Esophagus squamous epithelium (tissue), 4 donors: ENCODE measurements around the gene CADM1.

Experiments
- CTCF ChIP-seq, 6 experiments: fragments of 450-650 bp in 4 of 6; fragments of 200-600 bp in 2 of 6; sonication (generic) in 2 of 6; IDR thresholded peaks; one replicate each; pipeline ENCODE4 v1.5.1; 2016 to 2019; ENCODE audit warnings: antibody characterized with exemption in 6 of 6, mild to moderate bottlenecking in 4 of 6, moderate library complexity in 4 of 6
- POLR2A ChIP-seq, 4 donors: fragments of 450-650 bp; IDR thresholded peaks; one replicate each; pipeline ENCODE4 v1.6.1; 2017; ENCODE audit warnings: antibody characterized with exemption in 4 of 4, mild to moderate bottlenecking in 4 of 4, moderate library complexity in 3 of 4

- TF ChIP-seq CTCF (IDR thresholded peaks at IDR 0.05), result no peak
- TF ChIP-seq POLR2A (IDR thresholded peaks at IDR 0.05), result no peak
These were observed 348.2 kb downstream of the CADM1 start for GRCh38 chr11:115155978-115156377.
